Activated CD4-positive, alpha-beta T cell treated with anti-CD3 and anti-CD28 coated beads, Interleukin-2, amount 50 U/mL, for 1 hour (primary cell): Measurements from ENCODE around the gene STIMATE.
A peak's percentile ranks its signal among the peaks of the same experiment; 100 is the strongest.

ENCODE experiments used
- DNase-seq: peaks from one replicate; pipeline ENCODE4 v3.0.0-alpha.2; 2020

The STIMATE gene

DNA sequence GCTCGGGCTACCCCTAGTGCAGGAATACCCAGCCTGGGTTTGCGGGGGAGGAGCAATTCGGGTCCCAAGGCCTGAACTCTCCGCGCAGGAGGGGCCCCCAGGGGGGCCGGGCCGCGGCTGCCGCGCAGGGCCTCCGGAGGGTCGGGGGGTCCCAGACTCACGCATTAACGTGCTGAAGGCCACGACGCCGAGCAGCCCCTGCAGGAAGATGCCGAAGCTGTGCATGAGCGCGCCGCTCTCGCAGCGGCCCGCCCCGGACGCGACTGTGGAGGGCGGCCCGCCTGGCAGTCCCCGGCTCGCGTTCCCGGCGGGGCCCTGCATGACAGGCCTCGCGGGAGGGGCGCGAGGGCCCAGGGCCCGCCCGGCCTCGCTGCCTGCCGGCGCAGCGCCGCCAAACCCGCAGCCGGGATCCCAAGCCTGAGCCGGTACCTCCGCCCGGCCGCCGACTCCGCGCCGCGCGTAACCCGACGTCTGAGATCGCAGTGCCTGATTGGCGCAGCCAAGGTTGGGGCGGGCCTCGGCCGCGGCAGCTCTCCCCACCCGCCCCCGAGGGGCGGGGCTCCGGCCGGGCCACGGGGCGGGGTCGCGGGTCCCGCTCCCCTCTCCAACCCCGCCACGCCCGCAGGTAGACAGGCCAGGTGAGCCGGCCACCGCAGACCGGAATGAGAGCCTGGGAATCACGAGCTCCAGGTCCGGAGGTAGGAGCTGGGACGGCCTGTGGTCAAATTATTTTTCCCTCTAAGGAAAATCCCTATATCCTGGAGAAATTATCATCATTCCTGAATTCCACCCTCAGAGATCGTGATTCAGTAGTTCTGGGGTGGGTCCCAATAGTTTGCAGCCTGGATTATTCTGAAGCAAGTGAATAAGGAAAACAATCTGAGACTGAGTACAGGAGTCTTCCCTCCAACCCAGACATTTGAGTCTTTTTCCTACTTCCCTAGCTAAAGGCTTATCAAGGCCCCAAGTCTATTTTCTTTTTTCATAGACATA is at the start of gene STIMATE:
TSS of gene STIMATE (minus strand) at position 419 of the 993 bp plus-strand sequence. CDS start at position 321, 98 bp downstream.
- DNase-seq, result peak; percentile 86

DNA sequence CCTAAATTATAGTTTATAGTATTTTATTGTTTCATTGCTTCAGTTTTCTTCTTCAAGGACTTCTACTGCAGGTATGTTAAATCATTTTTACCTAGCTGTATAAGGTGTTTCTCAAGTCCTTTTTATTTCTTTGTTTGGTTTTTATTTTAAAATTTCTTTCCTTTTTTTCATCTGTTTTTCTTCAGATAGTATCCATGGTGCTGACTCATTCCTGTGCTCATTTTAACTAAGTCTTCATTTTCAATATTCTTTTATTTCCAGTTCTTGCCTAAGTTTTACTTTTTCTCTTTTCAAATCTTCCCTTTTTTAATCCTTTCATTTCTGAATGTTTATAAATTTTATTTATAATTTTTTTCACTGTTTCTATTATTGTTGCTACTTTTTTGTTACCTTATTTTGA is 42.3 kb upstream of the STIMATE start:
- DNase-seq, result no peak

DNA sequence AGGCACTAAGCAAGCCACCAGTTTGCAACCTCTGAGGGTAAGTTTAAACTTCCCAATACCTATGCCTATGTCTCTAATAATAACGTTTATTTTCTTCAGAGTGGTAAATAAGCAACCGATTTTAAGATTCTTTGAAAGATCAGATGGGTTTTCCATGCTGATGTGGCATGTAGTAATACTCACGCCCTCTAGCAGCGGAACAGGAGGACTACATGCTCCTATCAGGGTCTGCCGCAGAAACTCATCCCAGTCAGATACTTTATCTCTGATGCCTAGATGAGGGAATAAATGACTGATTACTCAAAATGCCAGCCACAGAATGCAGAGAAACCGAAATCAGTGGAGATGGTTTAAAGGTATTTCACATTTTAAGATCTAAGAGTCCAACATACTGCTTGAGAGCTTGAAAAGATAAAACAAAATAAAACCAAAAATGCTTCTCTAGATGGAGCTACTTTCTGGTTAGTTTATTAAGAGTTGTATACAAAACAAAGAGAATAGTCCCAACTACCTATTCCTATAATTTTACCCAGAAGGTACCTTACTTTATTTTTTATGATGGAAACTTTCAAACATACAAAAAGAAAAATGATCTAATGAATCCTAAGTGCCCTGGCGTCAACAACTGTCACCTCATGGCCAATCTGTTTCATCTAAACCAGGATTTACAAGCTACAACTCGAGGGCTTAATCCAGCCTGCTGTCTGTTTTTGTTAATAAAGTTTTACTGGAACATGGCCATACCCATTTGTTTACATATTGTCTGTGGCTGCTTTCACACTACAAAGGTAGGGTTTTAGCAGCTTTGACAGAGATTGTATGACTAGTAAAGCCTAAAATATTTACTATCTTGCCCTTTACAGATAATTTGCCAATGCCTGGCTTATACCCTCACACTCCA is 37.5 kb upstream of the STIMATE start:
- peak; percentile 35 for DNase-seq

DNA sequence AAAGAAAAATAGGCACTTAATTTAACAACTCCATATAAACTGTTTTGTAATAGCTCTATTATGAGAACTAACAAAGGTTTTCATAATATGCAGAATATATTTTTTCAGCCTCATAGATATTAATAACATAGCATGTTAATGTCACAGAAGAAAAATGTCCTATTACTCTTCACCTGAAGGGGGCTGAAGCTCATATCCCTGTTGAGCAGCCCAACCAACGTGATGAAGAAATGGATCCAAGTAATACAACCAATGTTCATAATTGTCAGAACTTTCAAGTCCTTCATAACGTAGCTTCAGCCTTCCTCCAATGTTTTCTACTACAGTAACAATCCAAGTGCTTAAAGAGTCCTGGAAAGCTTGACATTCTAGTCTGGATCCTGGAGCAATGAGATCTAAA is 34.5 kb upstream of the STIMATE start:
- DNase-seq, result no peak

DNA sequence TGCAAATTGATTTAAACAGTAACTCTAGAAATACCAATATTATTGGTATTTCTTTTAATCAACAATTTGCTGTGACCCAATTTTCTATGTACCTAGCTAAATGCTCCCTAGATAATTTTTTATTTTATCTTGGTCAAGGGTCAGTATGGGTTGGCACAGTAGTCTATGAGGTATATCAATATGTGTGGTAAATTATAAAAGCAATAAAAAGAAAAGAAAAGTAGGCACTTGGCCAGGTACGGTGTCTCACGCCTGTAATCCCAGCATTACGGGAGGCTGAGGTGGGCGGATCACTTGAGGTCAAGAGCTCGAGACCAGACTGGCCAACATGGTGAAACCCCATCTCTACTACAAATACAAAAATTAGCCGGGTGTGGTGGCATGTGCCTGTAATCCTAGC is 34.0 kb upstream of the STIMATE start:
- DNase-seq, result no peak

DNA sequence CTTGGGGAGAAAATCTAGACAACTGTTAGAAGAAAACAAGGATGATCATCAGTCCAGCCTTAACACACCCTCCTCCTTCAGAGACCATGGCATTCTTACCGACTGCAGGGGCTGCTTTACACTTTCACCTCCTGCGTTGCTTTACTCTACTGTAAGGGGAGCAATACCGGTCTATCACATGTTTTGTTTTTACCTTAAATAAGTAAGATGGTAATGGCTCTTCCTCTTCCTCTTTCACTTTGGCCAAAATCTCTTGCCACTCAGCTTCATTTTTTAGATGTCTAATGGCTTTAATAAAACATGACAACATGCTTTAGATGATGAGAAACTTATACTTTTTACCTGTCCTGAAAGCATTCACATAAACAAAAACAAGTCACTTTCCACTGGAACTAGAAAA is 33.4 kb upstream of the STIMATE start:
- no peak for DNase-seq

DNA sequence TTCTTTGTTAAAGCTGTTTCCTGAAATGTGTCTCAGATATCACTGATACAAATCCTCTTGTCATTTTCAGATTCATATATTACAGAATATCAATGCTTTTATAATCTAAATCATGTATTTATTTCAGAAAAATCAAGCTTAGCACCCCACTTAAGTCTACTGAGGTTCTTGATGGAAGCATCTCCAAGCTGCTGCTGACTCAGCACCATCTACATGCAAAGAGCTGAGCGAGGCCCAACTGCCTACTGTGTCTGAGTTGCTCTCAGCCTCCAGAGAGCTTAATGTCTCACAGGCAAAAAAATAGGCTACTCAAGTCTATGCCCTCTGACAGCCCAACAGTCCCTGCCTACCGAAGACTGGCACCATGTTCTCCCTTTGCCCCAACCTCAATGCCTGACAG is 29.2 kb upstream of the STIMATE start:
- DNase-seq, result no peak

DNA sequence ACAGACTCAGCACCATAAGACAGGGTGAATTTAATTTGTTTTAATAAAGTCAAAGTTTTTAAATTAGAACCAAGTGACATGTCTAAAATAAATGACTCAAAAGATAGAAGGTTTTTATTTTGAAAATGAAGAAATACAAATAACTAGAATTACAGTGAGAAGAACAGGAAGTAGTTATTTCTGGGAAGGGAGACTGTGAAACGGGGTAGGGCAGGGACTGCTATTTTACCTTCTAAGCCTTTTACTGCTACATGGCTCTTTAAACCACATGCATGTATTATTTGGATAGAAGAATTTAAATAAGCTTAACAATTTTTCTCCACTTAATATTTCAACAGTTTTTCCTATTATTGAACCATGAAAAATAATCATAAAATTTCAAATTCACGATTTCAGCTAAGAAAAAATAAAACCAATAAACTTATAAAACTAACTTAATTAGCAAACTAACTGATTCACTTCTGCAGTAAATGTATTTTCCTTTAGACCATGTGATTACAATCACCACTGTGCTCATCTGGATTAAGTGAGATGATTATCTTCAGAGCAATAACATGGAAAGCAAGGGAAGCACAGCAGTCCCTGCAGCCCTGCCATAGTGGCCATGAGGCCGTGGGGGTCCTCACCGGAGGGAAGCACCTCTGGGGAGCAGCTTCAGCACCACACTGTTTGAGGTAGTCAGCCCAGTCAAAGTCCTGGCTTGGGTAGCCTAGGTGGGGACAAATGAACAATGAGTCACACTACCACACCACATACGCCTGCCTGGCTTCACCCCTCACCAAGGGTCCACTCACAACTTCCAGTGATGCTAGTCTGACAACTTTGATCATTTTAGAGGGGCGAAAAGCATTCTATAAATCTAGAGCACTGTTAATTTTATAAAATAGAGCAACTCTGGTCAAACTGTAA is 28.3 kb upstream of the STIMATE start:
- no peak for DNase-seq

DNA sequence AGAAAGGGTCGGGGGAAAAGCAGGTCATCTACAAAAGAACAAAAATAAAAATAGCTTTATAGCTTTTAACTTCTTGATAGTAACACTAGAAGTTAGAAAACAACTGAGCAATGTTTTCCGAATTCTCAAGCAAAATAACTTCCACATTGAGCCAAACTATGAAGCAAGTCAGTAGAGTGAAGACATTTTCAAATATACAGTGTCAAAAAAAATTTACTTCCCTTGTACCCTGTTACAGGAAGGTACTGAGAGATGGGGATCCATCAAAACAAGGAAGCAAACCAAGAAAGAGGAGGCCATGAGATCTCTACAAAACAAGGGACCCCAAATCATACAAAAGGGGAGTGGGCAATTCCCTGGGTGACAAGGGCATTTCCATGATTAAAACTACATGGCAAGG is 26.6 kb upstream of the STIMATE start:
- DNase-seq, result no peak

DNA sequence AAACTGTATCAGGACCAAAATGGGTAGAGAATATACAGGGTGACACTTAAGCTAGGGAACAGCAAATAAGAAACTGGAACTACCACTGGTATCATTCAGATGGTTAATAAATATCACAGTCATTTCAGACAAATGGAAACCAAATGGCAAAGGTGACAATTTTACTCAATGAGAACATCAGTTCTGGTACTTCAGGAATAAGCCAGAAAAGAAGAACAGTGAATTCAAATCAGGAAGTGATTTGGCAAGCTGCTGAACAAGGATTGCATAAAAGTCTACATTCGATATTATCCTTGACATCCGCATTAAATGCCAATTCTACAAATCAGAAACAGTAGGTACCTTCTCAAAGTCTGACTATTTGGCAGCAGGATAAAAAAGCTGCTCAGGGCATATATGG is 23.5 kb upstream of the STIMATE start:
- no peak for DNase-seq

DNA sequence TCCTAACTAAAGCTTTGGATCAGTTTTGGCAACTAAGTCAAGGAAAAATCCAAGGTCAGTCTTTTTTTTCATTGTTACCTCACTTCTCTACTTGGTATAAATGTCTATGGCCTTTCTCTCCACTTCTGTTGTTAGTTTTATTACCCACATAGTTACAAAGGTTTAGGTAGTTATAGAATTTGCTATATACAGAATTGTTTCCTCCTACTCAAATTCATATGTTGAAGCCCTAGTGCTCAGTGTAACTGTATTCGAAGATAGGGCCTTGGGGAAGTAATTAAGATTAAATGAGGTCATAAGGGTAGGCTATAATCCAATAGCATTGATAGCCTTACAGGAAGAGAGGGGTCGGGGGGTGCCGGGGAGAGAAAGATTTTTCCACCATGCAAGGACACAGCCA is 19.7 kb upstream of the STIMATE start:
- no peak for DNase-seq

DNA sequence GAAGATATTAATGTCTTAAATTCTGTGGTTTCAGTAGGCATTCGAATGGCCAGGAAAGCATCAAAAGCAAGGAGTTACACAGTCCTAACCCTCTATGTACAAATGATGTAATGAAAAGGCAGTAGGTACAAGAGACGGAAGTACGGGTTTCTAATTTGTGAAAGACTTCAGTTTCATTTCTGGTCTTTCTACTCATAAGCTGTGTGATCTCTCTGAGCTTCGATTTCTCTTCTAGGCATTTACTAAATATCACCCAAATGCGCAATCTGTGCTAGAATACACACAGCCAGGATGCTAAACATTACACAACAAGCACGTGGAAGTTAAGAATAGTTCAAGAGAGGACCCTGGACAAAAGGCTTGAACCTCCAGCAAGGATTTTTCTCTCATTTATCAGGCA is 17.9 kb upstream of the STIMATE start:
- no peak for DNase-seq

DNA sequence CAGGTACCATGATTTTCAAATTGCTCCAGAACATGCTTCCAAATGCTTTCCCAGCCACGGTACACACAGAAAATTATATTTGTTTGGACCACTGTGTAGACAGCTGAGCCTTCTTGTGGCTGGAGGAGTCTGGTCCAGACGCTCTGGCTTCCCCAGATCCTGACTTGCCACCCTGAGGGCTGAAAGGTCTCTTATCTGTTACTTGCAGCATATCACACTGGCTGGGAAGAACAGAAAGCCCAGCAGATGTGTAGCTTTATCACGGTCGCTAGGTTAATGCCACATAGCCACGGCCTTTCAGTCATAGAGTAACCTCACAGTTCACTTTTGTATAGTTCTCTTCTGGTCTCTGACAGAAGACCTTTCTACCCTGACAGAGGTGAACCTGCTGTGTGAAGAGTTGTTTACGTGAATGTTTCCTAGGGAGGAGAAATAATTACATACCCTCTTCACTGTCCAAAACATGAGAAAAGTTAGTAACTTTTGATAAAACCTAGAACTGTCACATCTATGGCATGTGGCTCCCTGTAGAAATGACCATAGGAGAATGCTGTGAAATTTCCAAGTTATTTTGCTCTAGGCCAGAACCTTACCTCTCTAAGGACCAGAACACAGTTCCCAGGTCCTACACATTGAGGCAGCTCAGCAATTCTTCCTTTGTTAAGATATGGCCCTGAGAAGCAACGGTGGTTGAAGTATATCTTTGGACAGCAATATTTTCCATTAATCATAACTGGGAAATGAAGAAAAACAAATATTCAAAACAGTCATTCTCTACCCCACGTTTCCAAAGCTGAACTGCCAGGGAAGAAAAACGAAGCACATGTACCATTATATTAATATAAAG is 15.8 kb upstream of the STIMATE start:
- DNase-seq, result no peak

DNA sequence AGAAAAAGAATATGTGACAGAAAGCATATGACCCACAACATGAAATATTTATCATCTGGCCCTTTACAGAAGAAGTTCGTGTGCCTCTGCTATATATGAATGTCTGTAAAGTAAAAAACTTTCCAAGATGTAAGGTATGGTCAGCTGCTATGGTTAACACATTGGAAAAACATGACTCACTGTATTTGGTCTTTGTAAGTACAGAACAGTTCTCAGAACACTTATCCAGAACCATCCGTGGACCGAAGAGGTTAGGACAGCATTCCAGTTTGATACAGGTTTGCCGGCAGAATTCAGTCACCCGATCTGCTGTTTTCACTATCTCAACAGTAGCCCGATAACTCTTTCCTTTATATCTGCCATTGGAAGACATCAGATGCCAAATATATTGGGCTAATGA is 13.5 kb upstream of the STIMATE start:
- no peak for DNase-seq

DNA sequence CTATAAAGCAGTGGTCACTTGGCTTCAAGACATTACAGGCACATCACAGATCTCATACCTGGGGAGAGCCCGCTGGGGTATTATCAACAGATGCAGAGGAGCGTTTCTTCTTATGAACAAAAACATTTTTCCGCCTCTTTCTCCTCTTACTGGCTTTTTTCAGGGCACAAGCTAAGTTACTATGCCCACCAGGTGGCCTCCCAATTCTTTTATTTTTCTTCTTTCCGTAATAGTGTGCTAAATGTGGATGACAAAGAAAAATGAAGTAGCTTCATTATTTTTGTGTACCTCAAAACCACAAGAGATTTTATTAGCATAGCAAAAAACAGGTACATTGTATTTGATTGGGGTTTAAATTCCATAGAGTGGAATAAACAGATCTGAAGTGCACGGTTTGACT is 10.1 kb upstream of the STIMATE start:
- DNase-seq, result no peak

DNA sequence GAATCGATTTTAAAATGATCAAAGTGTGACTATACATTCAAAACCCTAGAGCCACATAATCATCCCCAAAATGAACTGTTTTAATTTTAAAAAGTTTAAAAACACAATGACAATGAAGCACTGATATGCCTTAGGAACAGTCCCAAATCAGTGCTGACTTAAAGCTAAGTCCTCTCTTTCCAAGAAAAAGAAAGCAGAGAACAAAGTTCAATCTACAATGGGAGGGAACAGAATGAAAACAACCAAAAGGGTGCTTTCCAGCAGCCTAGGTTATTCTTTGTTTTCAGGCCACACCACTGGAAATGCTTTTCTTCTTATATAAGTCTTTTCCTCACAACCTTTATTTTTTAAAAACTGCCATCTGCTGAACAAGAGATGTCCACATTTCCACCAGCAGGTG is 7.2 kb upstream of the STIMATE start:
- DNase-seq, result no peak

DNA sequence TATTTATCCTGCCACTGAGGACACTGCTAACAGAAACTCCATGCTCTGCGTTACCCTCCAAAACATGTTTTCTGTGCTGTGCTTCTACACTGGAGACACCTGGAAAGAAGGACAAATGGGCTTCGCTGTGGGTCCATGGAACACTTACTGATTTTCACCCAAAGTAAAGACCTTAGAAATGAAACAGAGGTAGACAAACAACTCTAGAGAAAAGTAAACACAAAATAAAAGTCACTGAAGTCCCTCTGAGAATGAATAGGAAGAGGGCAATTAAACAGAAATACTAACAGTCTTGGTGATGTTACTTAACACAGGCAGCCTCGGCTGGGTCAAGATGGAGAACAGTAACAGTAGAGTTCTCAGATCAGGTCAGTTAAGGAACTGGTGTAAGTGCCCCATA is 6.7 kb upstream of the STIMATE start:
- DNase-seq, result no peak

DNA sequence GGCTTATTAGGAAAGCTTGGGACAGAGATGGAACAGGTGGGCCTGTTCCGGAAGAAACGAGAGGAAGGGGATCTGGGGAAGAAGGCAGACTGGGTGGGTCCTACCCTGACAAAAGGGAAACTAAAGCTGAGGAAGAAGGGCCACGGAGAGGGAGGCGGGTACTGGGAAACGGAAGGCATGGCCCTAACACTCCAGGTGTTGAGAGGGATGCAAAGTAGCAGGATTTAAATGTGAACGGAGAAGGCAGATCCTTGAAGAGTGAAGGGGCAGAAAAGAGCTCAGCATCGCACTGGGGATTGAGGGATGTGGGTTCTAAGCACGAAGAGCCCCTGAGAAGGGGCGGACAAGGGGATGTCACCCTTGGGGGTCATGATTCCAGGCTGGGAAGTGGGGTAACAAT is 735 bp downstream of the STIMATE start:
- no peak for DNase-seq

DNA sequence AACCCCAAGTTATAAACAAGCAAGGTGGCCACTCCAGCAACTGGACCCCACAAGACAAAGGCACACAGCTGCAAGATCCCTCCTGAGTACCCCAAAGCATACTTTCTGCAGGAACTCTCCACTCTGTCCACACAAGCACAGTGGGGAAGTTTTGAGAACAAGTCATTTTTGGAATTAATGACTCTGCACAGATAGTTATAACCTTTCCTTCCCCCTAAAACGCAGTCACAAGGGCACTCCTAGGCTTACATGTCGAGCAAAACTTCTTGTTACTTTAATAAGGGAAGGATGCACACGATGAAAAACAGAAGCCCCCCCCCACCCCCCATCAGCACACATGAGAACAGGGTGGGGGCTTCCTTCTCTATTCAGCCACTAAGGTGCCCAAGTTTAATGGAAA is 1.2 kb downstream of the STIMATE start:
- no peak for DNase-seq

DNA sequence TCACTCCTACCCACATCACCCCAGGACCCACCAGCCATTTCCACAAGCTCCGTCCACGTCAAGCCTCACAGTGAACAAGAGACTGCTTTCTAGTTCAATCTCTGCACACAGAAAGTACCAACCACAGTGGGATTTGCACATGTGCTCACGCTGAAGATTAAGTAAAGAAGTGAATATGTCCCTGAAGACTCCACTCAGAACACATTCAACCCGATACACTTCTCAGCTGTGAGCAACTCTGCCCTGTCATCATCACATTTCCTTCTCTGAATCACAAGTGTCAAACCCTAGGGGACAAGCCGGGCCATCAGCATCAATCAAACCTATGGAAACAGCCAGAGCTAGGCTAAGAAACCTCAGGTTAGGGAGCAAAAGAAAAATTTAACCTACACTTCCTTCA is 1.9 kb downstream of the STIMATE start:
- no peak for DNase-seq

DNA sequence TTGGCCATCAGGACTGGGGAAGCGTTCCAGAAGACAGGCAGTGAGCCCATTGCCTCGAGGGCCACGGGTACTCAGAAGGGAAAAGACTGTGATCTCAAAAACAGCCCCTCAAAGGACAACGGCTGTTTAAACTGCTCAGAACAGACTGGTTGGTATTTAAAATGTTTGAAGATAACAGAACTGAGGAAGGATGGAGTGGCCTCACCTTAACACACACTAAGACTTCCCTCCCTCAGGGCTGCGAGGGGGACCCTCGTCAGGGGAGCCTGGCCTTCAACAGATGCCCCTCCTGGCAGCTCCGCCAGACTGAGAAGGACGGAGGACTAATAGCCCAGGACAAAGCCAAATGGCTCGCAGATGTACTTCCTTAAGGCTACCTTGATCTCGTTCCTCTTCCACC is 2.6 kb downstream of the STIMATE start:
- no peak for DNase-seq

DNA sequence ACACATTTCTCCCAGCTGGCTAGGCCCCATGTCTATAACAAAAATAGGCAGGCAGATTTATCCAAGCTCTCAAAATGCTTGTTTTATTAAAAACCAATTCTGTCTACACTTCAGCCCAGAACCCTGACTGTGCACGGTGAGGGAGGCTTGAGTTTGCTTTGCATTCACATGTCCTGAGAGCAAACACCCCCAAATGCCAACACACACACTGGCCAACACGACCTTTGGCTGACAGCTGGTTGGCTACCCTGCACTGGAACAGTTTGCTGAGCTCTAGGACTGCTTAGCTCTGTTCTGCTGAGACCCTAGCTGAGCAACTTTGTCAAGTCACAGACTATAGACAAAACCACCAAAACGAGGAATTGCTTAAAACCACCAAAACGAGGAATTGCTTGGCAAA is 3.6 kb downstream of the STIMATE start:
- DNase-seq, result no peak
